ENCODE measurements around the gene GZF1. TPM values are rescaled to one million over a fixed set of nuclear protein-coding genes. Genes with fewer than 3 reads are reported as not detected.

The GZF1 gene
- polyA plus RNA-seq, 3 donors, result 5.5 to 215 (median 7.0) TPM

DNA sequence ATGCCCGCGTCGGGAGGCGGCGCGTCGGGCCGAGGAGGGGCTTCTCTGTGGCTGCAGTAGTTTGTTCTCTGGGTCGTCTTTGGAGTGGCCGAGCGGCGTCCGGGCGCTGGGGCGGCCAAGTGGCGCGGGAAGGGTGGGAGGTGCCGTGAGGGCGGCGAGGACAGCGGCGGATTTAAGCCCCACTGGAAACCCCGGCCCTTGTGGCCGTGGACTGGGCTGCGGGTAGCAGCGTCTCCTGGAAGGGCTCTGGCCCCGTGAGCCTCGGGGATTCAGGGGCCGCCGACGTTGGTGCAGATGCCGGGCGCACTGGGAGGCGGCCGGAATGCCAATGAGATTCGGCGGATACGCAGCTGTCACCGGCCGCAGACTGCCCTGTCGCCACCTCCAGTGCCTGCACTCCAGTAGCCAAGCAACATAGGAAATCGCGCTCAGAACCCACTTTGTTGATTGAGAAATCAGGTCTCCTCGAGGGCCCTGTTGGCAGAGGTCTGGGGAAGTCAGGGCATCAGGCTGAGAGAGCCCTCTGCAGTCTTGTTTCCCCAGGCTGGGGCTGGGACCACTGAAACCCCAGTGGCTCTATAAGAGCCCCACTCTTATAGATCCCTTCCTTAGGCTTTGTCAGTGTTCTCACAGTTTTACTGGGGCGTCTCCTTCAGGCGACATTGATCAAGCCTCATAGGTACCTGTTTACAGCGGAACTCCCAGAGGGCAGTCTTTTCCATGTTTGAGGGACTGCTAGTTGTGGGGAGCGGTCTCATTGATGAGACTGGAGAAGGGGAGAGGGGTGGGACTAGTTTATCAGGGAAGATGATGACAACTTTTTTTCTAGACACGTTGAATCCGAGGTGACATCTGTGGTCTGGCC is 642 bp downstream of the GZF1 start:
- Mint-ChIP-seq H3K4me1 (peaks cover 57% of the 10 kb centered on the region), H3K27ac (peak overlapping the region; percentile 98 to 99 (median 99)), H3K27me3 (ENCODE audit: low read depth in 3 of 3) (peaks cover 0 to 3% (median 3%) of the 10 kb centered on the region in 3 donors), H3K4me3 (peak overlapping the region; percentile 95), H3K36me3 (peaks cover 17 to 23% of the 10 kb centered on the region in 2 donors), H3K9me3 (peaks cover 0 to 2% (median 0%) of the 10 kb centered on the region in 7 donors)
- H3K4me3 ChIP-seq (replicated peaks in 1 of 3; ENCODE audit: low read depth in 2 of 3, low read length in 3 of 3), result peak overlapping the region; percentile 53 to 84 (median 74)
- WGBS (ENCODE audit: insufficient coverage), result 7% methylated on average over 44 of the region's 50 CpGs
- H4K20me1 ChIP-seq (ENCODE audit: insufficient read depth, low read length), result peaks cover 48% of the 10 kb centered on the region
- intact Hi-C loops (cut with micrococcal nuclease), result loop anchor here in 1 of 2 donors (5.0 to 10.0 kb wide), 2 partner anchors 60 to 208 kb away; partner anchors contain the start of gene NAPB
- H3K27me3 ChIP-seq (ENCODE audit: control insufficient read depth in 2 of 2, insufficient read depth in 2 of 2, low read length in 2 of 2), result no peaks in the 10 kb centered on the region
- peak overlapping the region; percentile 96 for H3K9ac ChIP-seq (ENCODE audit: insufficient read depth, low read length, poor library complexity, severe bottlenecking)
- no peaks in the 10 kb centered on the region for H3K9me3 ChIP-seq (replicated peaks in 1 of 2; ENCODE audit: control insufficient read depth in 1 of 2, insufficient read depth in 1 of 2, low read length in 2 of 2)
- peak overlapping the region; percentile 92 to 94 for H3K27ac ChIP-seq (ENCODE audit: low read depth in 1 of 2, low read length in 2 of 2)
- peaks cover 9 to 18% of the 10 kb centered on the region in 2 donors for H3K36me3 ChIP-seq (replicated peaks in 1 of 2; ENCODE audit: control insufficient read depth in 1 of 2, insufficient read depth in 2 of 2, low read length in 2 of 2)
- H3K4me1 ChIP-seq (ENCODE audit: control insufficient read depth in 1 of 2, insufficient read depth in 2 of 2, low read length in 2 of 2), result peaks cover 47 to 66% of the 10 kb centered on the region in 2 donors
- DNase-seq, result peak; percentile 79 to 83 (median 82)
- peak overlapping the region; percentile 89 for H3K4me2 ChIP-seq (replicated peaks; ENCODE audit: extremely low read depth, low read length, poor library complexity, severe bottlenecking)
- H3K79me2 ChIP-seq (ENCODE audit: insufficient read depth, low read length), result peaks cover 51% of the 10 kb centered on the region
- TF ChIP-seq CTCF (IDR thresholded peaks at IDR 0.05), result no peak
- no peak overlapping the region for H2AFZ ChIP-seq (ENCODE audit: insufficient read depth, low read depth, low read length, poor library complexity, severe bottlenecking)

GRCh38 chr20:23363257-23363649 is 1.3 kb downstream of the GZF1 start:
- H3K9ac ChIP-seq (ENCODE audit: insufficient read depth, low read length, poor library complexity, severe bottlenecking), result peak overlapping the region; percentile 96
- peaks cover 46 to 63% of the 10 kb centered on the region in 2 donors for H3K4me1 ChIP-seq (ENCODE audit: control insufficient read depth in 1 of 2, insufficient read depth in 2 of 2, low read length in 2 of 2)
- Mint-ChIP-seq H3K36me3 (peaks cover 19 to 27% of the 10 kb centered on the region in 2 donors), H3K4me1 (peaks cover 60% of the 10 kb centered on the region), H3K4me3 (peak overlapping the region; percentile 95), H3K9me3 (peaks cover 0 to 2% (median 0%) of the 10 kb centered on the region in 7 donors), H3K27ac (peak overlapping the region; percentile 98 to 99 (median 99)), H3K27me3 (ENCODE audit: low read depth in 3 of 3) (peaks cover 0 to 3% (median 3%) of the 10 kb centered on the region in 3 donors)
- TF ChIP-seq CTCF (IDR thresholded peaks at IDR 0.05), result no peak
- peaks cover 55% of the 10 kb centered on the region for H4K20me1 ChIP-seq (ENCODE audit: insufficient read depth, low read length)
- H3K4me3 ChIP-seq (replicated peaks in 1 of 3; ENCODE audit: low read depth in 2 of 3, low read length in 3 of 3), result peak overlapping the region; percentile 53 to 84 (median 74)
- H3K36me3 ChIP-seq (replicated peaks in 1 of 2; ENCODE audit: control insufficient read depth in 1 of 2, insufficient read depth in 2 of 2, low read length in 2 of 2), result peaks cover 9 to 24% of the 10 kb centered on the region in 2 donors
- no peak overlapping the region for H2AFZ ChIP-seq (ENCODE audit: insufficient read depth, low read depth, low read length, poor library complexity, severe bottlenecking)
- peak overlapping the region; percentile 89 for H3K4me2 ChIP-seq (replicated peaks; ENCODE audit: extremely low read depth, low read length, poor library complexity, severe bottlenecking)
- peak overlapping the region; percentile 92 to 94 for H3K27ac ChIP-seq (ENCODE audit: low read depth in 1 of 2, low read length in 2 of 2)
- no peaks in the 10 kb centered on the region for H3K9me3 ChIP-seq (replicated peaks in 1 of 2; ENCODE audit: control insufficient read depth in 1 of 2, insufficient read depth in 1 of 2, low read length in 2 of 2)
- 78% methylated on average over 4 of the region's 4 CpGs for WGBS (ENCODE audit: insufficient coverage)
- intact Hi-C loops (cut with micrococcal nuclease), result loop anchor here in 1 of 2 donors (5.0 to 10.0 kb wide), 2 partner anchors 59 to 208 kb away; partner anchors contain the start of gene NAPB
- no peak for DNase-seq
- H3K79me2 ChIP-seq (ENCODE audit: insufficient read depth, low read length), result peaks cover 57% of the 10 kb centered on the region
- H3K27me3 ChIP-seq (ENCODE audit: control insufficient read depth in 2 of 2, insufficient read depth in 2 of 2, low read length in 2 of 2), result no peaks in the 10 kb centered on the region
